SU-DHL-6 (cell line): ENCODE data around the gene CFAP100.

Experiments
- CTCF ChIP-seq: fragments of 200-600 bp; sonication (generic); IDR thresholded peaks from one replicate; pipeline ENCODE4 v1.5.1; 2017; ENCODE audit warnings: antibody characterized with exemption, mild to moderate bottlenecking, low read length, moderate library complexity; ENCODE audit not compliant: insufficient read depth, poor library complexity, severe bottlenecking
- EZH2phosphoT487 ChIP-seq: fragments of 200-600 bp; sonication (generic), shearing (Covaris generic); conservative IDR thresholded peaks from 2 replicates; pipeline ENCODE4 v1.6.1; 2018; ENCODE audit warnings: mild to moderate bottlenecking, antibody characterized with exemption, low read length, moderate library complexity, mixed read lengths

- no peak for TF ChIP-seq CTCF
- TF ChIP-seq EZH2phosphoT487, result no peak
Observed at GRCh38 chr3:126476166-126477060, 81.7 kb downstream of the CFAP100 start.
